Keratinocyte (primary cell): ENCODE results near the gene RSPH9. TPM values are rescaled to one million over a fixed set of nuclear protein-coding genes. Genes with fewer than 3 reads are reported as not detected.
A peak's percentile ranks its signal among the peaks of the same experiment; 100 is the strongest.

Source experiments
- DNase-seq: peaks from one replicate; pipeline ENCODE4 v3.0.0-alpha.2; 2011; ENCODE audit warnings: low read depth, missing footprints, low spot score
- FAIRE-seq: peaks from 2 replicates; lab custom pipeline; 2011; peaks lifted over from hg19 to GRCh38; lab: Jason Lieb, UNC
- H2AFZ ChIP-seq: 2 replicates; pipeline ENCODE4 v1.6.0; 2012; ENCODE audit warnings: low read length, control low read depth, inconsistent platforms; ENCODE audit not compliant: control insufficient read depth
- H3K27ac ChIP-seq: 2 replicates; pipeline ENCODE4 v1.5.1; 2011; ENCODE audit warnings: low read length; ENCODE audit not compliant: control insufficient read depth, insufficient read depth
- H3K27me3 ChIP-seq: 3 replicates; pipeline ENCODE4 v1.6.0; 2011; ENCODE audit warnings: low read length; ENCODE audit not compliant: control insufficient read depth, insufficient read depth; ENCODE audit errors: extremely low read depth
- H3K36me3 ChIP-seq, 2 experiments: 2 replicates in 1 of 2; 3 replicates in 1 of 2; pipeline ENCODE4 v1.5.1; 2011; ENCODE audit warnings: low read length in 2 of 2, mild to moderate bottlenecking in 1 of 2; ENCODE audit not compliant: control insufficient read depth in 2 of 2, insufficient read depth in 2 of 2; ENCODE audit errors: extremely low read depth in 1 of 2
- H3K4me1 ChIP-seq: 3 replicates; pipeline ENCODE4 v1.5.1; 2011; ENCODE audit warnings: low read length; ENCODE audit not compliant: control insufficient read depth, insufficient read depth; ENCODE audit errors: extremely low read depth
- H3K4me2 ChIP-seq: 3 replicates; pipeline ENCODE4 v1.6.0; 2011; ENCODE audit warnings: low read depth, low read length; ENCODE audit not compliant: control insufficient read depth, insufficient read depth; ENCODE audit errors: extremely low read depth
- H3K4me3 ChIP-seq, 3 experiments: fragments of 200-600 bp in 1 of 3; sonication (generic) in 1 of 3; 2 replicates in 2 of 3; 3 replicates in 1 of 3; pipeline ENCODE4 v1.5.1; 2011 to 2016; ENCODE audit warnings: low read length in 3 of 3, mild to moderate bottlenecking in 3 of 3, control low read depth in 2 of 3, inconsistent platforms in 1 of 3, low read depth in 1 of 3, mixed read lengths in 1 of 3, mixed run types in 1 of 3, moderate library complexity in 1 of 3; ENCODE audit not compliant: control insufficient read depth in 2 of 3, insufficient read depth in 2 of 3; ENCODE audit errors: extremely low read depth in 1 of 3
- H3K79me2 ChIP-seq: 2 replicates; pipeline ENCODE4 v1.6.0; 2012; ENCODE audit warnings: low read length; ENCODE audit not compliant: control insufficient read depth, insufficient read depth
- H3K9ac ChIP-seq: 3 replicates; pipeline ENCODE4 v1.6.0; 2011; ENCODE audit warnings: low read length; ENCODE audit not compliant: control insufficient read depth, insufficient read depth; ENCODE audit errors: extremely low read depth
- H3K9me1 ChIP-seq: 3 replicates; pipeline ENCODE4 v1.6.0; 2011; ENCODE audit warnings: low read length; ENCODE audit not compliant: control insufficient read depth, insufficient read depth; ENCODE audit errors: extremely low read depth
- H3K9me3 ChIP-seq: 2 replicates; pipeline ENCODE4 v1.5.1; 2012; ENCODE audit warnings: low read depth, low read length; ENCODE audit not compliant: control insufficient read depth
- H4K20me1 ChIP-seq: 3 replicates; pipeline ENCODE4 v1.6.0; 2011; ENCODE audit warnings: low read length; ENCODE audit not compliant: control insufficient read depth, insufficient read depth; ENCODE audit errors: extremely low read depth
- EZH2 ChIP-seq: IDR thresholded peaks from one replicate; pipeline ENCODE4 v1.6.1; 2012; ENCODE audit warnings: inconsistent platforms, mild to moderate bottlenecking, low read length, moderate library complexity
- dilution Hi-C: fragments of 300-500 bp; cut with MboI; formaldehyde crosslinking; loops from one replicate; pipeline ENCODE4 v1.7.0; 2020; ENCODE audit warnings: low sequenced_read_pairs; ENCODE audit not compliant: extremely low pct_ligation_motif_present
- polyA plus RNA-seq, 5 experiments: library from polyadenylated mRNA; depleted of rRNA in 3 of 5; stranded (reverse) in 3 of 5; stranded (forward) in 1 of 5; unstranded in 1 of 5; fragments of >200 nt; gene quantifications; 1 replicate in 1 of 5; 2 replicates in 3 of 5; 3 replicates in 1 of 5; pipeline versions ENCODE4 v1.2.1 to v1.2.3, GENCODE V29; 2011 to 2012; ENCODE audit warnings: missing spikeins in 2 of 5, low read depth in 1 of 5, low replicate concordance in 1 of 5
- TF ChIP-seq, protein P1 (sequence below), 3 experiments: IDR thresholded peaks in 1 of 3; conservative IDR thresholded peaks in 1 of 3; optimal IDR thresholded peaks in 1 of 3; 2 replicates in 2 of 3; 3 replicates in 1 of 3; pipeline versions ENCODE3 to v1.5.1; 2011; ENCODE audit warnings: low read length in 3 of 3, mild to moderate bottlenecking in 3 of 3, moderate library complexity in 2 of 3, control low read depth in 1 of 3, inconsistent platforms in 1 of 3; ENCODE audit not compliant: insufficient read depth in 2 of 3; ENCODE audit errors: extremely low read depth in 1 of 3

The RSPH9 gene
- polyA plus RNA-seq, 1 donor (not counting 4 experiments of a cell fraction or from before 2014, with no cell fraction given), result not detected

DNA sequence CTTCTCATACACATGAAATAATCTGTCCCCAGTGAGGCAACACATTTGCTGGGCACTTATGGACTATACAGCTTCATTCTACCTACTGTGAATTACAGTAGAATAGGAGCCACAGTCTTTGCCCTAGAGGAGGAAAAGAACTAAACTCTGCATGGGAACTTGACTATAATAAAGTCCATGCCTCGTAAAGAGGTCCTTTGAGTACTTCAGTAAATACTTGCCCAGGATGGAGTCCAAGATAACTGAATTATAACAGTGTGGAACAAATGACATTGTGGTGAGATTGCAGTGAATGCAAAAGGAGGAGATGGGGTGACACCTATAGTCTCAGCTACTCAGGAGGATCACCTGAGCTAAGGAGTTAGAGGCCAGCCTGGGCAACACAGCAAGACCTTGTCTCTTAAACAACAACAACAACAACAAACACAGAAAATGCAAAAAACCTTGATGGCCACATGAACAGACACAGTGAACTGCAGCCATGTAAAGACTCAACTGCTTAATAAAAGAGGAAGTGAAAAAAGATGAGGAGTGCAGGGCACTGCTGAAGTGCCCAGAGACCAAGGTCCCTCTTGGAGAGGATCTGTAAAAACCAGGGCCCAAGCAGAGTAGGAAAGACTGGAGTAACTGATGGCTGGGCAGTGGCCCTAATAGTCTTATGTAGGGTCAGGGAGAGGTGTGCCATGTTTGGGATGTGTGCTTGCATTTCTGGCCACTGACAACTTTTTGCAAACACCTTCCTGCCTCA lies 39.0 kb downstream of the RSPH9 start:
- H3K27me3 ChIP-seq, result no peaks in the 10 kb centered on the region
- peaks cover 7 to 21% of the 10 kb centered on the region in 2 experiments for H3K36me3 ChIP-seq
- H3K9ac ChIP-seq, result no peak overlapping the region

DNA sequence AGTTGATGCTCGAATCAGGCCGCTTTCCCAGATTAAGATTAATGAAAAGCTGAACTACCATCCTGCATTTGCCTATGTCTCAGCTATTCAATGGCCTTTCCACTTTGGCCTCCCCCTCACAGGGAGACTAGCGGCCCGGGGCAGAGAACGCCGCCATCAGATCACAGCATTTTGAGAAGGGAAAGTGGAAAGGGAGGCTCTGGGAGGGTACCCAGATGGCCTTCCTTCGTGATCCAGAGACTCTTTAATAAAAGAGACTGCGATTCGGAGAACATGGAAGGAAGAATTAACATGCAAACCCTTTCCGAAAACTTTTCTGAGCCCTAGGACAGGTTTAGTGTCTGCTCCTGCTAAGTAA lies 42.2 kb downstream of the RSPH9 start:
- peaks cover 2% of the 10 kb centered on the region for H3K9me1 ChIP-seq
- peaks cover 56% of the 10 kb centered on the region for H3K79me2 ChIP-seq
- peak overlapping the region; percentile 98 for H3K4me2 ChIP-seq
- no peaks in the 10 kb centered on the region for H3K9me3 ChIP-seq
- dilution Hi-C loops, result no loop called here
- no peak for DNase-seq
- no peak for TF ChIP-seq EZH2
- no peak for FAIRE-seq
- peak overlapping the region; percentile 59 to 97 (median 94) for H3K4me3 ChIP-seq
- no peaks in the 10 kb centered on the region for H3K27me3 ChIP-seq
- H4K20me1 ChIP-seq, result no peaks in the 10 kb centered on the region
- peak overlapping the region; percentile 81 for H3K27ac ChIP-seq
- peaks cover 16% of the 10 kb centered on the region for H3K4me1 ChIP-seq
- peak overlapping the region; percentile 94 for H2AFZ ChIP-seq
- H3K9ac ChIP-seq, result peak overlapping the region; percentile 95
- H3K36me3 ChIP-seq, result peaks cover 3 to 7% of the 10 kb centered on the region in 2 experiments

More for the DNA sequence above, 39.0 kb downstream of the RSPH9 start:
- Histone ChIP-seq H4K20me1 (no peaks in the 10 kb centered on the region), H3K4me2 (no peak overlapping the region), H3K27ac (no peak overlapping the region), H3K4me1 (peaks cover 16% of the 10 kb centered on the region), H3K79me2 (peaks cover 62% of the 10 kb centered on the region), H3K4me3 (no peak overlapping the region), H2AFZ (no peak overlapping the region), H3K9me1 (peaks cover 2% of the 10 kb centered on the region), H3K9me3 (no peaks in the 10 kb centered on the region)
- no peak for DNase-seq
- dilution Hi-C loops, result no loop called here
- no peak for FAIRE-seq
- TF ChIP-seq EZH2, result no peak
- TF ChIP-seq, protein P1, sequence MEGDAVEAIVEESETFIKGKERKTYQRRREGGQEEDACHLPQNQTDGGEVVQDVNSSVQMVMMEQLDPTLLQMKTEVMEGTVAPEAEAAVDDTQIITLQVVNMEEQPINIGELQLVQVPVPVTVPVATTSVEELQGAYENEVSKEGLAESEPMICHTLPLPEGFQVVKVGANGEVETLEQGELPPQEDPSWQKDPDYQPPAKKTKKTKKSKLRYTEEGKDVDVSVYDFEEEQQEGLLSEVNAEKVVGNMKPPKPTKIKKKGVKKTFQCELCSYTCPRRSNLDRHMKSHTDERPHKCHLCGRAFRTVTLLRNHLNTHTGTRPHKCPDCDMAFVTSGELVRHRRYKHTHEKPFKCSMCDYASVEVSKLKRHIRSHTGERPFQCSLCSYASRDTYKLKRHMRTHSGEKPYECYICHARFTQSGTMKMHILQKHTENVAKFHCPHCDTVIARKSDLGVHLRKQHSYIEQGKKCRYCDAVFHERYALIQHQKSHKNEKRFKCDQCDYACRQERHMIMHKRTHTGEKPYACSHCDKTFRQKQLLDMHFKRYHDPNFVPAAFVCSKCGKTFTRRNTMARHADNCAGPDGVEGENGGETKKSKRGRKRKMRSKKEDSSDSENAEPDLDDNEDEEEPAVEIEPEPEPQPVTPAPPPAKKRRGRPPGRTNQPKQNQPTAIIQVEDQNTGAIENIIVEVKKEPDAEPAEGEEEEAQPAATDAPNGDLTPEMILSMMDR (optimal IDR thresholded peaks at IDR 0.05 in 1 of 3, IDR thresholded peaks at IDR 0.05 in 1 of 3, conservative IDR thresholded peaks at IDR 0.05 in 1 of 3; ENCODE audit: extremely low read depth in 1 of 3, insufficient read depth in 2 of 3, low read length in 3 of 3), result no peak
